ENCODE results near the gene HMCES.

DNA sequence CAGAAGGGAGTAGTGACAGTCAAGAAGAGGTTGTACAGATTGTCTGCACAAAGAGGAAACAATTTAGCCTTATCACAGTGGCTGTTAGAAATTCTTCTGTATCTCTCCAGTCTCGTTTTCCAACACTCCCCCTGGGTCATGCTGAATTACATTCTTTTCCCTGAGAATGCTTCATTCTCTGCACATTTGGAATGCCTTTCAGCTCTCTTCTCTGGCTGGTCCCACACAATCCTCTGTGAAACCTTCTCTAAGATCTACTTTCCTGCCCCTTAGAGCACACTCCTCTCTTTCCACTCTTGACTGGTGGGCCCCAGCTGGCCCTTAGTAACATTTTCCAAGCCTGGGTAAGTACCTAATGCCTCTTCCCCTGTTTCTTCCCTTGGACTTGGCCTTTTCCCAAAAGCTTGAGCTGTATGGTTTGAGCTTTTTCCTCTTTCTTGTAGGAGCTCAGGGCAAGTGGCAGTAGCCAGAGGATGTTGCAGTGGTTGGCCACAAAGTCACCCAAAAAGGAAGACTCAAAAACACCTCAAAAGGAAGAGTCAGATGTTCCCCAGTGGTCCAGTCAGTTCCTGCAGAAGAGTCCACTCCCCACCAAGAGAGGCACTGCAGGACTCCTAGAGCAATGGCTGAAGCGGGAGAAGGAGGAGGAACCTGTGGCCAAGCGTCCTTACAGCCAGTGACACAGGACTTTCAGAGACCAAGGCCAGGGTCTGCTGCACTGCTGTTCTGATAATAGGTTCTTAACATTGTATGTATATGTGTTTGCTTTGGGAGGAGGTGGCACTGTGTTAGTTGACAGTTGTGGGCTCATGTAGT, 25.7 kb downstream of the HMCES start:
- TF ChIP-seq POLR2AphosphoS5 (IDR thresholded peaks at IDR 0.05; ENCODE audit: low read depth, low read length), result no peak
- TF ChIP-seq POLR2A (IDR thresholded peaks at IDR 0.05; ENCODE audit: low read depth, low read length), result no peak
- TF ChIP-seq TAF1 (IDR thresholded peaks at IDR 0.05; ENCODE audit: low read depth, low read length), result no peak
- no peak for TF ChIP-seq POU2F2 (IDR thresholded peaks at IDR 0.05; ENCODE audit: low read depth, low read length)
